GM12878 (cell line): ENCODE data around the gene MUC5AC. TPM values are rescaled to one million over a fixed set of nuclear protein-coding genes. Genes with fewer than 3 reads are reported as not detected.

ENCODE experiments used
- ATAC-seq: fragments of 200-7000 bp; cut with Tn5 transposase; 3 replicates; pipeline ENCODE4 v1.9.1; 2020; ENCODE audit warnings: mild to moderate bottlenecking, moderate library complexity
- BruUV-seq: library from RNA; stranded (reverse); fragments of 400-500 nt; replicated peaks from 2 replicates; lab custom pipeline; 2021; lab: Mats Ljungman, UMichigan
- CTCF ChIA-PET: fragments of 300-600 bp; sonication (Branson Sonifier 250); formaldehyde crosslinking; extraction: SDS; loops from one replicate; lab custom pipeline; 2021; ENCODE audit warnings: inconsistent platforms; lab: Yijun Ruan, JAX
- POLR2A ChIA-PET: fragments of 350-600 bp; formaldehyde crosslinking; extraction: SDS; loops from one replicate; lab custom pipeline; 2021; ENCODE audit warnings: inconsistent platforms; lab: Charles Lee
- RAD21 ChIA-PET: fragments of 300-600 bp; sonication (Branson Sonifier 250); formaldehyde crosslinking; loops from one replicate; lab custom pipeline; 2023; ENCODE audit warnings: antibody characterized with exemption; ENCODE audit not compliant: unreplicated experiment; lab: Charles Lee
- SMC1A ChIA-PET: fragments of 300-600 bp; sonication (Branson Sonifier 250); formaldehyde crosslinking; loops from one replicate; lab custom pipeline; 2023; ENCODE audit not compliant: unreplicated experiment, uncharacterized antibody; lab: Charles Lee
- DNase-seq: peaks from one replicate; pipeline ENCODE4 v3.0.0-alpha.2; 2011; ENCODE audit warnings: low read depth, low spot score
- FAIRE-seq: peaks from 3 replicates; lab custom pipeline; 2011; peaks lifted over from hg19 to GRCh38; lab: Jason Lieb, UNC
- H2AFZ ChIP-seq: 2 replicates; pipeline ENCODE4 v1.6.0; 2011; ENCODE audit warnings: low read depth, low read length, control low read depth; ENCODE audit not compliant: control insufficient read depth
- H3K27ac ChIP-seq: 2 replicates; pipeline ENCODE4 v1.5.1; 2011; ENCODE audit warnings: control low read depth; ENCODE audit not compliant: control insufficient read depth, insufficient read depth
- H3K27me3 ChIP-seq, 2 experiments: replicated peaks in 1 of 2; 2 replicates each; pipeline versions ENCODE4 v1.6.0 to v1.6.1; 2011; ENCODE audit warnings: low read length in 1 of 2; ENCODE audit not compliant: control insufficient read depth in 2 of 2, insufficient read depth in 2 of 2
- H3K36me3 ChIP-seq, 2 experiments: 2 replicates each; pipeline ENCODE4 v1.5.1; 2011; ENCODE audit warnings: low read length in 1 of 2; ENCODE audit not compliant: control insufficient read depth in 2 of 2, insufficient read depth in 2 of 2
- H3K4me1 ChIP-seq: 2 replicates; pipeline ENCODE4 v1.6.1; 2011; ENCODE audit warnings: mild to moderate bottlenecking, low read length, moderate library complexity, mixed read lengths; ENCODE audit not compliant: control insufficient read depth, insufficient read depth
- H3K4me2 ChIP-seq: 2 replicates; pipeline ENCODE4 v1.6.0; 2011; ENCODE audit warnings: control low read depth; ENCODE audit not compliant: control insufficient read depth, insufficient read depth
- H3K4me3 ChIP-seq: fragments of 200-600 bp; sonication (generic); 2 replicates; pipeline ENCODE4 v1.5.1; 2016
- H3K79me2 ChIP-seq: 2 replicates; pipeline ENCODE4 v1.6.0; 2011; ENCODE audit warnings: low read length; ENCODE audit not compliant: control insufficient read depth, insufficient read depth
- H3K9ac ChIP-seq: 2 replicates; pipeline ENCODE4 v1.8.0; 2011; ENCODE audit warnings: low read length, control low read depth, mixed read lengths; ENCODE audit not compliant: control insufficient read depth, insufficient read depth
- H3K9me3 ChIP-seq: replicated peaks from 3 replicates; pipeline ENCODE4 v1.5.1; 2011; ENCODE audit warnings: mild to moderate bottlenecking, low read length; ENCODE audit not compliant: control insufficient read depth, insufficient read depth
- H4K20me1 ChIP-seq: 2 replicates; pipeline ENCODE4 v1.6.0; 2011; ENCODE audit not compliant: control insufficient read depth, insufficient read depth
- BHLHE40 ChIP-seq, 2 experiments: fragments of 450-650 bp in 1 of 2; IDR thresholded peaks; 2 replicates each; pipeline ENCODE4 v1.6.1; 2011 to 2017; ENCODE audit warnings: low read depth in 2 of 2, borderline replicate concordance in 1 of 2, improper control_type of control experiment in 1 of 2, low read length in 1 of 2, mild to moderate bottlenecking in 1 of 2
- CHD1 ChIP-seq: IDR thresholded peaks from 2 replicates; pipeline ENCODE4 v1.6.1; 2012; ENCODE audit warnings: low read depth, low read length, improper control_type of control experiment
- CTCF ChIP-seq, 3 experiments: IDR thresholded peaks in 2 of 3; conservative IDR thresholded peaks in 1 of 3; 2 replicates each; pipeline ENCODE4 v1.5.1; 2011; ENCODE audit warnings: low read depth in 3 of 3, low read length in 3 of 3, mild to moderate bottlenecking in 3 of 3, control low read depth in 2 of 3, moderate library complexity in 2 of 3, inconsistent platforms in 1 of 3, mixed read lengths in 1 of 3; ENCODE audit not compliant: control insufficient read depth in 2 of 3, insufficient read depth in 1 of 3; ENCODE audit errors: extremely low read depth in 1 of 3
- EGR1 ChIP-seq, 2 experiments: IDR thresholded peaks; 1 replicate in 1 of 2; 2 replicates in 1 of 2; pipeline ENCODE4 v1.6.1; 2011 to 2012; ENCODE audit warnings: low read depth in 2 of 2, low read length in 2 of 2, borderline replicate concordance in 1 of 2, mild to moderate bottlenecking in 1 of 2, moderate library complexity in 1 of 2
- JUND ChIP-seq: IDR thresholded peaks from 2 replicates; pipeline ENCODE4 v1.6.1; 2012; ENCODE audit warnings: low read depth, mild to moderate bottlenecking, low read length, improper control_type of control experiment, moderate library complexity
- KDM1A ChIP-seq: fragments of 200-600 bp; sonication (generic); IDR thresholded peaks from 2 replicates; pipeline ENCODE4 v1.6.1; 2016; ENCODE audit warnings: borderline replicate concordance
- KLF5 ChIP-seq: fragments of 450-650 bp; IDR thresholded peaks from 2 replicates; pipeline ENCODE4 v1.6.1; 2014; ENCODE audit warnings: mild to moderate bottlenecking; ENCODE audit not compliant: partially characterized antibody
- MTA2 ChIP-seq: fragments of 450-650 bp; IDR thresholded peaks from 2 replicates; pipeline ENCODE4 v1.6.1; 2016; ENCODE audit warnings: low read depth, mild to moderate bottlenecking, moderate library complexity
- PKNOX1 ChIP-seq: fragments of 450-650 bp; IDR thresholded peaks from 2 replicates; pipeline ENCODE4 v1.6.1; 2016; ENCODE audit warnings: mild to moderate bottlenecking
- PML ChIP-seq: IDR thresholded peaks from 2 replicates; pipeline ENCODE4 v1.6.1; 2012; ENCODE audit warnings: low read length, inconsistent platforms
- SMAD5 ChIP-seq: IDR thresholded peaks from 2 replicates; pipeline ENCODE4 v1.6.1; 2016; ENCODE audit warnings: antibody characterized with exemption, low read depth
- WRNIP1 ChIP-seq: IDR thresholded peaks from 2 replicates; pipeline ENCODE4 v1.6.1; 2011; ENCODE audit warnings: low read depth, low read length, improper control_type of control experiment, borderline replicate concordance
- ZBTB4 ChIP-seq: fragments of 450-650 bp; formaldehyde crosslinking; IDR thresholded peaks from 2 replicates; pipeline ENCODE4 v1.4.0; 2022; ENCODE audit warnings: mild to moderate bottlenecking, moderate library complexity
- ZNF207 ChIP-seq: fragments of 450-650 bp; IDR thresholded peaks from 2 replicates; pipeline ENCODE4 v1.6.1; 2014; ENCODE audit warnings: antibody characterized with exemption, mild to moderate bottlenecking, borderline replicate concordance
- ZNF384 ChIP-seq: IDR thresholded peaks from 2 replicates; pipeline ENCODE4 v1.6.1; 2012; ENCODE audit warnings: low read depth, mild to moderate bottlenecking, low read length, improper control_type of control experiment, borderline replicate concordance
- WGBS: methylation state at CpG from one replicate; pipeline ENCODE4 v1.1.6; 2016; ENCODE audit warnings: low lambda C conversion rate; ENCODE audit not compliant: insufficient replicate concordance, insufficient coverage; ENCODE audit errors: missing lambda C conversion rate; 5-methylcytosine and 5-hydroxymethylcytosine counted together
- in situ Hi-C: fragments of 300-500 bp; cut with MboI; formaldehyde crosslinking; loops from 9 replicates; pipeline ENCODE4 v1.14.3; 2018; ENCODE audit warnings: mixed read lengths
- intact Hi-C: fragments of 100-400 bp; cut with micrococcal nuclease; formaldehyde crosslinking; loops from one replicate; pipeline ENCODE4 v1.14.2; 2022; ENCODE audit not compliant: unreplicated experiment
- polyA plus RNA-seq, 11 experiments: library from polyadenylated mRNA; depleted of rRNA in 4 of 11; unstranded in 6 of 11; stranded (reverse) in 5 of 11; fragments of >200 nt; fragmentation: Nextera tagmentation in 4 of 11; fragmentation: Illumina TruSeq in 1 of 11; extraction: Ambion mirVana in 4 of 11; extraction: Trizol in 1 of 11; gene quantifications; 1 replicate in 1 of 11; 2 replicates in 10 of 11; pipeline versions ENCODE4 v1.2.1 to v1.2.3, GENCODE V29; 2011 to 2016; ENCODE audit warnings: inconsistent platforms in 2 of 11, missing spikeins in 2 of 11, low read depth in 1 of 11
- total RNA-seq, 4 experiments: library from RNA; depleted of rRNA in 3 of 4; stranded (reverse); fragments of >200 nt in 3 of 4; fragmentation: Illumina TruSeq in 1 of 4; extraction: Trizol in 1 of 4; gene quantifications; 2 replicates each; pipeline versions ENCODE4 v1.2.1 to v1.2.3, GENCODE V29; 2013 to 2021

The MUC5AC gene
- total and polyA plus RNA-seq, 10 of the 15 experiments (the other 5 are each of a cell fraction or from before 2014, with no cell fraction given), result under 0.01 to 0.01 TPM; not detected in 8

- Histone ChIP-seq H3K79me2 (no peaks in the 10 kb centered on the region), H3K4me1 (no peaks in the 10 kb centered on the region), H4K20me1 (no peaks in the 10 kb centered on the region), H3K27ac (no peak overlapping the region), H3K36me3 (no peaks in the 10 kb centered on the region), H3K4me3 (no peak overlapping the region), H2AFZ (no peak overlapping the region), H3K9ac (no peak overlapping the region), H3K9me3 (no peaks in the 10 kb centered on the region; the same call in 2 of the 3 replicates), H3K4me2 (no peak overlapping the region), H3K27me3 (no peaks in the 10 kb centered on the region)
- ChIA-PET RAD21 (no interaction called here), SMC1A (no interaction called here), CTCF (no interaction called here), POLR2A (no interaction called here)
- no peak for FAIRE-seq
- WGBS, result 53% methylated on average over 29 of the region's 29 CpGs
- no peak for ATAC-seq
- BruUV-seq, result no TSS peak
- no peak for DNase-seq
- in situ Hi-C loops, result no loop called here
- intact Hi-C loops, result no loop called here
- TF ChIP-seq PML (no peak), BHLHE40 (IDR thresholded peaks at IDR 0.05; ENCODE audit: borderline replicate concordance in 1 of 2, low read depth in 2 of 2, low read length in 1 of 2) (no peak), ZNF207 (no peak), KDM1A (no peak), ZBTB4 (CRISPR knock-in tag) (no peak), ZNF384 (no peak), PKNOX1 (no peak), JUND (no peak), CTCF (IDR thresholded peaks at IDR 0.05 in 2 of 3, conservative IDR thresholded peaks at IDR 0.05 in 1 of 3; ENCODE audit: control insufficient read depth in 2 of 3, extremely low read depth in 1 of 3, insufficient read depth in 1 of 3, low read depth in 3 of 3, low read length in 3 of 3) (no peak), EGR1 (IDR thresholded peaks at IDR 0.05; ENCODE audit: borderline replicate concordance in 1 of 2, low read depth in 2 of 2, low read length in 2 of 2) (no peak), KLF5 (no peak), SMAD5 (no peak), CHD1 (no peak), MTA2 (no peak), WRNIP1 (no peak)
Measured at GRCh38 chr11:1108246-1108900, 49.4 kb upstream of the MUC5AC start.
